Left renal cortex interstitium (tissue), 4 donors: ENCODE data around the gene PVR. TPM values are rescaled to one million over a fixed set of nuclear protein-coding genes. Genes with fewer than 3 reads are reported as not detected.
"Not testable (repeated sequence)": the region's sequence is repeated elsewhere in the genome, so short reads cannot be mapped to it uniquely, and the experiment has no call there.

Experiments used
- DNase-seq, 4 donors: peaks; one replicate each; pipeline ENCODE4 v3.0.0-alpha.2; 2013; ENCODE audit warnings: low read depth in 4 of 4, low spot score in 2 of 4, missing footprints in 1 of 4
- polyA plus RNA-seq, 4 donors: library from polyadenylated mRNA; unstranded; fragments of 120-200 nt; gene quantifications; one replicate each; pipeline ENCODE4 v1.2.1, GENCODE V29; 2013; ENCODE audit not compliant: insufficient read length in 4 of 4

PVR gene
- polyA plus RNA-seq, 4 donors = 27.4 to 42.7 (median 33.1) TPM

- no peak for DNase-seq
These were observed 50.5 kb downstream of the PVR start for GRCh38 chr19:44694184-44694579.

GRCh38 chr19:44696939-44697669, 53.4 kb downstream of the PVR start:
- no peak for DNase-seq

- DNase-seq = no peak
These were observed 53.9 kb downstream of the PVR start for GRCh38 chr19:44697670-44698034.

- no peak for DNase-seq
These were observed 54.9 kb downstream of the PVR start, which contains the start of gene CEACAM16 for GRCh38 chr19:44698492-44699201. TSS of gene CEACAM16 (plus strand) at chr19:44699151. CDS start at chr19:44701457, 2,306 bp downstream.

GRCh38 chr19:44700547-44700946, 56.8 kb downstream of the PVR start:
- DNase-seq = no peak

GRCh38 chr19:44701228-44701627, 57.5 kb downstream of the PVR start:
- DNase-seq = no peak

GRCh38 chr19:44702551-44703176, 59.0 kb downstream of the PVR start:
- DNase-seq = no peak

GRCh38 chr19:44703336-44704078, 59.8 kb downstream of the PVR start:
- DNase-seq = no peak

- no peak for DNase-seq
These were observed 61.3 kb downstream of the PVR start for GRCh38 chr19:44704982-44705381.

- no peak for DNase-seq
These were observed 61.8 kb downstream of the PVR start for GRCh38 chr19:44705502-44706010.

- DNase-seq = no peak
These were observed 63.0 kb downstream of the PVR start for GRCh38 chr19:44706506-44707236.

- DNase-seq = no peak
These were observed 64.1 kb downstream of the PVR start for GRCh38 chr19:44707794-44708193.

- DNase-seq = no peak
These were observed 65.2 kb downstream of the PVR start for GRCh38 chr19:44708940-44709339.

GRCh38 chr19:44709434-44710266, 65.9 kb downstream of the PVR start:
- DNase-seq = not testable (repeated sequence)

GRCh38 chr19:44710483-44710882, 66.8 kb downstream of the PVR start:
- DNase-seq = no peak

GRCh38 chr19:44712864-44713515, 69.3 kb downstream of the PVR start:
- DNase-seq = no peak
